Measurements from ENCODE around the gene CILP2.

The CILP2 gene

DNA sequence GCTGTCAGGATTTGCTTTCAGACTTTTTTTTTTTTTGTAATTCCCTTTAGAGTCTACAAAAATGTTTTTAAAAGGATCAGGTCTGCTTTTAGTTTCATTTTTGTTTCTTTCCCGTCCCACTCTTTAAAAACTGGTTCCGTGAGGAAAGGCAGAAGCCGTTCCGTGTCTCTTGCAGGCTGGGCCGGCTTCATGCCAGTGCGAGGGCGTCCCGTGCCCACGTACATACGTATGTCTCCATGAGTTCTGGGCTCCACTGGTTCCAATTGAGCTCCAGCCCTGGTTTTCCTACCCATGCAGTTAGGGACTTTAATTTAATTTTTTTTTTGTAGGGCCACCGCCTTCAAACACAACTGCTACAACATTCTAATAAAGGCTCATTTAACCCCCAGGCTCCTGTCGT is 31.5 kb upstream of the CILP2 start:
- DNase-seq = no peak

DNA sequence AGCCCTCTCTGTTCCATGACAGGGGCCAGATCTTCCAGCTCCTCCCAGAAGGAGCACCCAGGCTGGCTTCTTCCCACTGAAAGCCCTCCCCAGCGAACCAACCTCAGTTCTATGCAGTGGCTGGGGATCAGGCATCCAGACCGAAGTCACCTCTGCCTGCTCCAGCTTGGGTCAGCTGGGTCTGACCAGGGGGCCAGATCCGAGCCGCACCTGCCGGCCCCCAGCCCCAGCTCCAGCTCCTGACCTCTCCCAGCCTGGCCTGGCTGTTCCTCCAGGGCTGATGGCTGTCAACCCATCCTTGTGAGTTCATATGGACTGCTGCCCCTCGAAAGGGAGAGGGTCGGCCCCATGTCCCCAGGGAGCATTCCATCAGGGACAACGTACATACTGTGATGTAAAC is 30.7 kb upstream of the CILP2 start:
- DNase-seq = no peak

DNA sequence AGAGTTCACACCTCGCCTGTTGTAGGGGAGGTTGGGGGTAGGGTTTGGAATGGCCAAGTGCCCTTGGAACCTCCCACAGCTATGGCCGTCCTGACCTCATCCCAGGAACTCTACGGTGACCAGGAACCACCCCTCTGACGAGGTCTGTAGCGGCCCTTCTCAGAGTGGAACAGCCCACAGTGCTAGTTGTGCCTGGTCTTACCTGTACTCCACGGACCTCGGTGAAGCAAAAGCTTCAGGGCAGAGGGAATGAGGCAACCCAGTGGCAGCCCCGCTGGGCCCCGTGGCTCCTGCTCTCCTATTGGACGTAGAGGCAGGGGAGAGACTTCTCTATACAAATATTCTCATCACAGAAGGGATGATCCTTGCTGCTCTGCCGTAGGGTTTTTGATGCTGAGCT is 29.8 kb upstream of the CILP2 start:
- DNase-seq = no peak

DNA sequence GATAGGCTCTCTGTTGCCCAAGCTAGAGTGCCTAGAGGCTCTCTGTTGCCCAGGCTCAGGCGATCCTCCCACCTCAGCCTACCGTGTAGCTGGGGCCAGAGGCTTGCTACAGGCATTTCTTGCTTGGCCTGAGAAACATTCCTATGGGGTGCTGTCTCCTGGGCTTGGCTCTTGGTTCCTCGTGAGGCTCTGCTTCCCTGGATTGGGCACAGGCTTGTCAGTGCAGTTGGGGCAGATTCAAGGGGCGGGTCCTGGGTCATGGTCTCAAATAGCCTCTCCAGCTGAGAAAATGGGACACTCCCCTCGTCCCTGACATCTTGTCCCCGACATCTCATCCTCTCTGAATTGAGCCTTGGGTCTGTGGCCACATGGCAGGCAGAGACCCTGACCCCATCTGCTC is 27.6 kb upstream of the CILP2 start:
- DNase-seq = no peak

DNA sequence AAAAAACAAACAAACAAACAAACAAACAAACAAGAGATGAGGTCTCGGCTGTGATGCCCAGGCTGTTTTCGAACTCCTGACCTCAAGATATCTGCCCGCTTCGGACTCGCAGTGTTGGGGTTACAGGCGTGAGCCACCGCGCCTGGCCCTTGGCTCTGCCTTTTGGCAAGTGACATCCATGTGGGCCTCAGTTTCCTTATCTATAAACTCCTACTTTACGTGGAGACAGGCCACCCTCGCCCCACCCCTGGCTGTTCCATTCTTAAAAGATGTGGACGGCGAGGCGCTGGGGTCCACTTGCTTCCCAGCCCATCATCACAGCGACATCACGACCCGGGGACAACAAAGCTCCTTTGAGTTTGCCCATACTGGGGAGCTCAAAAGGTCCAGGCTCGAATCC is 24.4 kb upstream of the CILP2 start:
- no peak for DNase-seq

DNA sequence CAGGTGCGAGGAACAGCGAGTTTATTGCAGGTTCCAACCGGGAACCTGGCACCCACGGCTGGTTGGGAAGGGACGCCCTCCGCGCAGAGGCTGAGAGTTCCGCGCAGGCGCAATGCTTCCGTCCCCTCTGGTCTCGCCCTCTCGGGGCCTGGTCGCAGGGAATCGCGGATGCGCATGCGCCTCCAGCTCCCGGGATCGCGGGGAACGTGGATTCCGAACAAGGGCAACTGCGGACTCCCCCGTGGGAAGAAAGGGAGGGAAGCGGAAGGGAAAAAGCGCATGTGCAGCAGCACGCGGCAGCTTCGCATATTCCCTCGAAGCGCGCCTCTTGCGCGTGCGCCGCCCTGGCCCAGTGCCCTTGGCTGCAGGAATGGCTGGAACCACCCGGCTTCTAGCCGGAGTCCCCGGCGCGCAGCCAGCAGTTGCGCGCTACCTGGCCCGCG is 23.8 kb upstream of the CILP2 start:
- no peak for DNase-seq

DNA sequence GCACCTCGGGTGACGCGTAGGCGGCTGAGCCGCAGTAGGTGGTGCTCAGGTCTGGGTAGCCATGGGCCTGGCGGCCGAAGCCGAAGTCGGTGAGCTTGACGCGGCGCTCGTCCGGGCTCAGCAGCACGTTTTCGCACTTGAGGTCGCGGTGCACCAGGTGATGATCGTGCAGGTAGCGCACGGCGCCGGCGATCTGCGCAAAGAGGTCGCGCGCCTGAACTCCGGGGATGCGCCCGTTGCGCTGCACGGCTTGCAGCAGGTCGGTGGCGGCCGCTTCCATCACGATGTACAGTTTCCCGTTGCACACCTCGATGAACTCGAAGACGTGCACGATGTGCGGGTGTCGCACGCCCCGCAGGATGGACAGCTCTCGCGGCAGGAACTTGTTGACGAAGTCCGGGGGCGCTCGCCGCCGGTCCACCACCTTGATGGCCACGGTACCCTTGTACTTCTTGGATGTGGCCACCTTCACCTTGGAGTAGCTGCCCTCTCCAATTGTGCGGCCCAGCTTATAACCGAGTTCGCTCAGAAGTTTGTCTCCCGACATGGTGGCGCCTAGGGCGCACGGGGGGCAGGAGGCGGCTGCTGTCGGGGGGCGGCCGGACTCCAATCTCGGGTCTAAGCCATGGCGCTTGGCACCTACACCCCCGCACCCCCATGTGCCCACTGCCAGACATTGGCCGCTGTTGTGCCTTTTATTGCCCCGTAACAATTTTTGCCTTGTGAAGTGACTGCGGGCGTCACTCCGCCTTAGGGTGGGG is 23.0 kb upstream of the CILP2 start, which contains the start of gene TSSK6:
Gene TSSK6 (minus strand): TSS at position 668 of the 761 bp plus-strand sequence. CDS start 121 bp downstream, at position 547.
- DNase-seq = no peak

DNA sequence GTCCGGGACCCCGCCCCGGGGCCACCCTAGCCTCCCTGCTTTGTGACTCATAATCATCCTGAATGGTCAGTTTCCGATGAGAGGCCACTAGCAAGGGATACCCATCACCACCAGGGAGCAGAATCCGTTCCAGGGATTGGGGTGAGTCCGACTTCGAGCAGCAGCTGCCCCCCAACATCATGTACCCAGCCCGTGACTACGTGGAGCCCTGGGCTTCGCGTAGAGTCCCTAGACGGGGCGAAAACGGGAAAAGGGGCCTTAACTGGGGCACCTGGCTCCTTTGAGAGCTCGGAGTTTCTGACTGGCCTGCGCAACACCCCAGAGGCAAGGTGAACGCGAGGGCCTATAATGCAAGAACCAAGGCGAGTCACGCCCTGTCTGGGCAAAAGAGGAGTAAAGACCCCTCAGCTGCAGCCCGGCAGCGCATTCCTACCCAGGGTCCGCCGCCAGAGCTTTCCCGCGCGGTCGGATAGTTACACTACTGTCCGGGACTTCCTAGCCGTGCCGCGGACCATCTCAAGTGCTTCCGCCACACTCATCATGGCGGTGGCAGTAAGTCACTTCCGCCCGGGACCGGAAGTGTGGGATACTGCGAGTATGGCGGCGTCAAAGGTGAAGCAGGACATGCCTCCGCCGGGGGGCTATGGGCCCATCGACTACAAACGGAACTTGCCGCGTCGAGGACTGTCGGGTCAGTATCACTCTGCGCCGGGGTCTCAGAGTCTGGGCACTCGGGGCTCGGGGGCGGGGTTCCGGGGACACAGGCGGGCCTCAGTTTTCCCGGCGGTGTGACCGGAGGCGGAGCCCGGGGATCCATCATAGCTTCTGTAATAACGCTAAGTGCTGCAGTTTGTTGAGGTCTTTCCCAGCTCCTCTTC is 22.2 kb upstream of the CILP2 start, which contains the start of gene NDUFA13:
Gene NDUFA13 (plus strand): TSS at position 584 of the 878 bp plus-strand sequence. CDS start 14 bp downstream, at position 598.
- peak; percentile 81 for DNase-seq

DNA sequence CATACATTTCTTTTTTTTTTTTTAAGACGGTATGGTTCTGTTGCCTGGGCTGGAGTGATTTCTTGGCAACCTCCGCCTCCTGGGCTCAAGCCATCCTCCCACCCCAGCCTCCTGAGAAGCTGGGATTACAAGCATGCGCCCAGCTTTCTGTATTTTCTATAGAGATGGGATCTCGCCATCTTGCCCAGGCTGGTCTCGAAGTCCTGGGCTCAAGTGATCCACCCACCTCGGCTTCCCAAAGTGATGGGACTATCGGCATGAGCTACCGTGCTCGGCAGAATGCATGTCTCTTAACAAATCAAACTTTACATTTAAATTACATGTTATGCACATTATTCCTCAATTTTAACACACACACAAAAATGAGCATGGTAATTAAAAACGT is 20.8 kb upstream of the CILP2 start:
- no peak for DNase-seq

DNA sequence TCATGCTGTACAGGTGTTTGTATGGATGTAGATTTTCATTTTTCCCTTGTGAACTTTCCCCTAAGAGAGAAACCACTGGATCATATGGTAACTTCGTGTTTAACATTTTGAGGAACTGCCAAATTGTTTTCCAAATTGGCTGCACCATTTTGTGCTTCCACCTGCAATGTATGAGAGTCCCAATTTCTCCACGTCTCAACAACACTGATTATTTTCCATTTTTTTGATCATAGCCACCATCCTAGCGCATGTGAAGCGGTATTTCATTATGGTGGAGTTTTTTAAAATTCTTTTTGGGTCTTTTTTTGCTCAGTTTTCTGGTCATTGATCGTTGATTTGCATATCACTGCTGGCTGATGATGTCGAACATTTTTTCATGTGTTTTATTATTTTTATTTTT is 17.1 kb upstream of the CILP2 start:
- DNase-seq = no peak

DNA sequence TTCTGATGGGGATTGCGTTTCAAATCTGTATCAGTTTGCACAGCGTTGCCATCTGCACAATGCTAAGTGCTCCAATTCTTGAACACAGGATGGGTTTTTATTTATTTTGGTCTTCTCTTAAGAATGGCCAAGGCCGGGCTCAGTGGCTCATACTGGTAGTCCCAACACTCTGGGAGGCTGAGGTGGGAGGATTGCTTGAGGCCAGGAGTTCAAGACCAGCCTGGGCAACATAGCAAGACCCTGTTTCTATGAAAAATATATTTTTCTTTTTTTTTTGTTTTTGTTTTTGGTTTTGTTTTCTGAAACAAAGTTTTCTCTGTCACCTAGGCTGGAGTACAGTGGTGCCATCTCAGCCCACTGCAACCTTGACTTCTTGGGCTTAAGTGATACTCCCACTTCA is 14.9 kb upstream of the CILP2 start:
- DNase-seq = no peak

DNA sequence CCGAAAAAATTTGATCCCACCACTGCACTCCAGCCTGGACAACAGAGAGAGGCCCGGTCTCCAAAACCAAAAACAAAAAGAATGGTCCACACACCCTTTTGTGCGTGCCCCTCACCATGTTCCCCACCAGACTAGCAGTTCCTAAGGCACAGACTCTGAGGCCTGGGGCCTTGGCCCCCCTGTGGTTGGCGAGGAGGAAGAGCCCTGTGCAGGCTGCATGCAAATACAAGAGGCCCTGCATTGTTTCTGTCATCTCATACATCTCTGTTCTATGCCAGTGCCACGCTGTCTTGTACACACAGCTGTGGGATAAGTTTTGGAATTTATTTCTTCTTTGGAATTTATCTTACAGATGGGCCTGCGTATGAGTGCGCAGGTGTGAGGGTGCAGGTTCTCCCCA is 14.0 kb upstream of the CILP2 start:
- DNase-seq = no peak

DNA sequence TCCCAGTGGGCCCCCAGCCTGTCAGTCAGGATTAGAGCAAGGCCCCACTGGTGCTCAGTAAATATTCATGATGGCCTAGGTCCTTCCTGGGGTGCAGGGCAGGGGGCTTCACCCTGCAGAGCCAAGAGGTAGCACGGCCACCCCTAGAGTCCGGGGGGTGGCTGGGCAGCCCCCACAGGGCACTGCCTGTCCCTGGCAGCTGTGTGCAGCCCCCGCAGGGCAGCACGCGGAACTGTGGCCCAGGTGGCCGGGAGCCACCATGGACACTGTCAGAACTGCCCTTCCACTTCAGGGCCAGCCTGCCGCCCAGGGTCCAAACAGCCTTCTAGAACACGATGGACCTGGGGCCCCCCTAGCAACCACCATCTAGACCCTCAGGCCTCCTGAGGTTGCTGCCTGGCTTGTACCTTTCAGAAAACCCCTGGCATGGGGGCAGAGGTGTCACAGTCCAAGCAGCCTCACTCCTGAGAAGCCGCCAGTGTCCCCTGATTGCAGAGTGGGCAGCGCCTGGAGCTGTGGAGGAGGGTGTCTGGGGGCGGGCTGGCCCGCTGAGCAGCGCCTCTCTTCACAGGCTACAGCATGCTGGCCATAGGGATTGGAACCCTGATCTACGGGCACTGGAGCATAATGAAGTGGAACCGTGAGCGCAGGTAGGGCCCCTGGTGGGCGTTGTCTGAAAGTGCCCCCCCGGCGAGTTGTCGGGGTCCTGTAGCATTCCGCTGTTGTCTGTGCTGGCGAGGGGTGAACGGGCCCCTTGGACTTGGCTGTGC is 12.3 kb upstream of the CILP2 start:
- no peak for DNase-seq

DNA sequence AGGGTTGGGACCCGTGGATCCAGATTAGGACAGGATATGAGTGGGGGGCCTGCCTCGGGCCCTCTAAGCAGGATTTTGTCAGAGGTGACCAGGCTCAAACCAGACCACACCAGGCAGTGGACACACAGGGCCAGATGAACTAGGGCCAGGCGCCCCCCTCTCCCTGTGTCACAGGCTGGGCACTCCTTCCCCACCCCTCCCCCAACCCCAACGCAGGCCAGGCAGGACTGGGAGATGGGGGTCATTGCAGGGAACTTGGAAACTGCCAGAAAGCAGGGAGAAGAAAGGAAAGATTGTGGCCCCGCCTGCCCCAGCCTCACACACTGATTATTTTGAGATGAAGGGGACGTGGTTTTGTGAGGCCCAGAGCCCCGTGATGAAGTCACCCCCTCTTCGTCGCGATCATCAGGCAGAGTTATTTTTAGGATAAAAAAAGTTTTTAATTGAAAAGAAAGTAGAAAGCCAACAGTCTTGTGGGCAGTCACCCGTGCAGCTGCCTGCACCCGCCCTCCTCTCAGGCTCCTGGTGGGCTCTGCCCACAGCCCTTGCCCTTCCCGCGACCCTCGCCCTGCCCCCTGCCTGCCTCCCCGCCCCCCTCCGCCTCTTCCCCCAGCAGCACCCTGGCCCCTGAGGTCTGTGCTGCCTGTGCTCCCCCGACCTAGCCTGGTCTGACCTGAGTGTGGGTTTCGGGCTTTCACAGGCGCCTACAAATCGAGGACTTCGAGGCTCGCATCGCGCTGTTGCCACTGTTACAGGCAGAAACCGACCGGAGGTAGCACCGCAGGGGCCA is 11.3 kb upstream of the CILP2 start:
- DNase-seq = no peak

DNA sequence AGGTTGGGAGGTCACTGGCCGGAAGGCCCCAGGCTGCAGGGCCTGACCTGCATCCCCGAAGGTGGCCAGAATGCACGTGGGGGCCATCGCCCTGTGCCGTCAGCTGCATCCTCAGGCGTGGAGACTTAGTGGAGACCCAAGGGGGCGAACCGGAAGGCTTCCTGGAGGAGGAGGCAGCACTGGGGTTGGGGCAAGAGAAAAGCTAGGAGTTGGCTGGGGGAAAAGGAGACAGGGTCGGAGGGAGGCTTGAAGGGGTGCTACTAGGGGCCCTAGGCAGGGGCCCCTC is 10.8 kb upstream of the CILP2 start:
- no peak for DNase-seq

DNA sequence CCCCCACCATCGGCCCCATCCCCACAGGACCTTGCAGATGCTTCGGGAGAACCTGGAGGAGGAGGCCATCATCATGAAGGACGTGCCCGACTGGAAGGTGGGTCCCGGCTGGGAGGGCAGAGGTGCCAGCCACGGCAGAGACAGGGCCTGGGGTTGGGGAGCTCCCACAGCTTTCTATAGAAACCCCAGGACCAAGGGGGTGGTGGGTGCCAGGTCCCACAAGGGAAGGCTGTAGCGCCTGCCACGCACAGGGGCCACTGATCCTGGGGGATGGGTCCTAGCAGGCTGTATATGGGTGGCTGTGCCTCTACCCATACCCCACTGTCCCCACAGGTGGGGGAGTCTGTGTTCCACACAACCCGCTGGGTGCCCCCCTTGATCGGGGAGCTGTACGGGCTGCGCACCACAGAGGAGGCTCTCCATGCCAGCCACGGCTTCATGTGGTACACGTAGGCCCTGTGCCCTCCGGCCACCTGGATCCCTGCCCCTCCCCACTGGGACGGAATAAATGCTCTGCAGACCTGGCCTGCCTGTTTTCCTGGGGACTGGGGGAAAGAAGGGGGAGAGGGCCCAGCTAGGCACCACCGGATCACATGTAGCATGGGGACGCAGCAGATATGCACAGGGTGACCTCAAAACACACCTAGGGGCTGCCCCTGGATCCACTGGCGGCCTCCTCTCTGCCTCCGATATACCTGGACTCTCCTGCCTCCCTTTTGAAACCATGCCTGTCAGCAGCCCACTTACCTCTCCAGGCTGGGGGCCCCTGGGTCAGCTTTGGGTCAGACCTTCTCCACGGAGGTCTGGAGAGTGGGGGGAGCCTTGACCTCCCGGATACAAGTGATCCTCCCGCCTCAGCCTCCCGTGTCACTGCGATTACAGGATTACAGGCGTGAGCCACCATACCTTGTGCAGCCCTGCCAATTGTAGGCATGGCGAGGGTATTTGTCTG is 10.1 kb upstream of the CILP2 start:
- no peak for DNase-seq

DNA sequence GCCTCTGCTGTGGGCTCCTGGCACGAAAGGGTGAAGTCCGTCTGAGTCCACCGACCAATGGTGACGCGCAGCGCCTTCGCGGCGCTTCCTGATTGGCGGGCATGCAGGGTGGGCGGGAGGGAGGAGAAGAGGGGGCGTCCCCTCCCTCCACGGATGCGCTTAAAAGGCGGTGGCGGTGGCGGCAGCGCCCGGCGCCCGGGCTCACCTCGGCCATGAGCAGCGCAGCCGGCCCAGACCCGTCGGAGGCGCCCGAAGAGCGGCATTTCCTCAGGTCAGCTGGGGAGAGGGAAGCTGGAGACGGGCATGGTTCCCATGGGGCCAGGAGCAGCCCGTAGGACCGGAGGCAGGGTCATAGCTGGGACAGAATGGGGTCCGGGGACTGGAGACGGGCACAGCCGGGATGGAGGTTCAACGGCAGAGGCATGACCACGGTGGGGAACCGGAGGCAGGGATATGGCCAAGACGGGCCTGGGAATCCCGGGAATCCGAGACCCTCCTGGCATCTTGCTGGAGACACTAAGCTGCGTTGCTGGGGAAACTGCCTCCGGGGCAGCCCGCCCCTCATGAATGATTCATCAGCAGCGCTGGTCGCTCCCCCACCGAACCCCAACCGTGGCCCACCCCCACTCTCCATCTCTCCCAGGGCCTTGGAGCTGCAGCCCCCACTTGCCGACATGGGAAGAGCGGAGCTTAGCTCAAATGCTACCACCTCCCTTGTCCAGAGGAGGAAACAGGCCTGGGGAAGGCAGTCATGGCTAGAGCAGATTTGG is 9.2 kb upstream of the CILP2 start, which contains the start of gene YJEFN3:
Gene YJEFN3 (plus strand): TSS at position 191 of the 770 bp plus-strand sequence. CDS start 22 bp downstream, at position 213.
- peak; percentile 39 for DNase-seq

DNA sequence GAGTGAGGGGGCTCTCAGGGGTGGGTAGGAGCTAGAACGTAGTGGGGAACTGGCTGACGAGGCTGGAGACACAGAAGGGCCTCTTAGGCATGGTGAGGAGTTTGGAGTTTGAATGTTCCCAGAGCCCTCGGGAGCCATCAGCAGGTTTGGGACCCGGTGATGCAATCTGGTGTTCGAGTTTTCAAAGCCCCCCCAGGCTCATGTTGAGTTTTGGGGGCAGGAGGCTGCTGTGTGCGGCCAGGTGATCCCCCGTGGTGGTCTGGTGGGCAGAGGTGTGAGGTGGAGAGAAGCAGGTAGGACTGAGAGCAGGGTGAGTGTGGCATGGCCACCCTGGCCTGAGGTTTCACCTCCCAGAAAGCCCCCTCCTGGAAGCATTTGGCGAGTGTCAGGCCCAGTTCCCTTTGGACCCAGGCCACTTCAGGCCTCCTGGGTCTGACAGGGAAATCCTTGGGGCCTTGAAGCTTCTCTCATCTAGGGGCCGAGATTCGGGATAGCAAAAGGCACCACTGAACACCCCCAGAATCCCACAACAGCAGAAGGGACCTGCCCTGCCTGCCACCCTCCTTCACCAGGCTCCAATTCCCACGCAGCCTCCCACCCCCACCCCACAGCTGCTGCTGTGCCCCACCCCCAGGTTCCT is 8.2 kb upstream of the CILP2 start:
- no peak for DNase-seq

DNA sequence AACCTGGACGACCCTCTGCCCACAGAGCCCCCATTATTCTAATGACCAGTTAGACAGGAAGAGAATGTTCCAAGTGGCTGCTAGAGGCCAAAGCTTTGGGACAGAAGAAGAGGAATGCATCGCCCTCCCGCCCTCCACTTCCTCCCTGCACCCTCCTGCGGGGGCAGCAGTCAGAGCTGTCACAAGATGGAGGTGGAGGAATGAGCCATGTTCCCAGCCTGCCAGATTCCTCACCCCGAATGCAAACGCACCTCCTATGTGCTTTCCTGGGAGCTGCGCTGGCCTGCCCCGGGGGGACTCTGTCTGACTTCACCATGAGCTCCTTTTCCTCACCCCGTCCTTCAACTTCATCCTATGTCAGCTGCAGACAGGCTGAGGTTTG is 7.7 kb upstream of the CILP2 start:
- no peak for DNase-seq

DNA sequence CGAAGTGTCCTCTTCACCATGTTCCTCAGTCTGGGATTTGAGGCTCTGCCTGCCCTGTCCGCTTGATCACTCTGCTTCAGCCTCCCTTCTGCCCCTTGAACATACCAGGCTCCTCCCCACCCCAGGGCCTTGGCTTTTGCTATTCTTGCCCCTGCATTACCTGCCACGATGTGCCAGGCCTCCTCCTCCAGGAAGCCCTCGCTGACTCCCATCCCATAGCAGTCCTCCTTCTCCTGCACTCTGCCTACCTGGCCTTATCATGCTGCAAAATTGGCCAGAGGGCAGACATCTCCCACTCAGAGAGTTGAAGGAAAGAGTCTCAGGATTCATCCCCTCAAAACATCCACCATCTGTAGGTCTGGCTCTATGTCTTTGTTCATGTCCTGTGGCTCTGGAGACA is 7.2 kb upstream of the CILP2 start:
- DNase-seq = no peak
